Astrocyte of the cerebellum (primary cell): ENCODE results near the gene TEC.
"Not testable (repeated sequence)": the region's sequence is repeated elsewhere in the genome, so short reads cannot be mapped to it uniquely, and the experiment has no call there.

Experiments used
- DNase-seq: peaks from one replicate; pipeline ENCODE4 v3.0.0-alpha.2; 2011; ENCODE audit warnings: low read depth
- H3K4me3 ChIP-seq: 2 replicates; pipeline ENCODE4 v1.5.1; 2011; ENCODE audit warnings: mild to moderate bottlenecking, low read depth, low read length, moderate library complexity
- CTCF ChIP-seq: IDR thresholded peaks from 2 replicates; pipeline ENCODE4 v1.5.1; 2012; ENCODE audit warnings: low read length, low read depth, moderate library complexity, mild to moderate bottlenecking; ENCODE audit errors: missing control alignments
- in situ Hi-C: cut with HindIII; loops from 2 replicates; pipeline ENCODE4 v1.10.0; 2017; ENCODE audit warnings: low sequenced_read_pairs

Gene TEC

GRCh38 chr4:48224606-48225005 lies 45.0 kb downstream of the TEC start:
- in situ Hi-C loops = no loop called here
- no peak for DNase-seq
- no peak for TF ChIP-seq CTCF
- no peak overlapping the region for H3K4me3 ChIP-seq

- in situ Hi-C loops = no loop called here
- no peak for TF ChIP-seq CTCF
- DNase-seq = no peak
- no peak overlapping the region for H3K4me3 ChIP-seq
Observed at GRCh38 chr4:48223633-48224295, 45.9 kb downstream of the TEC start.

GRCh38 chr4:48222491-48222890 lies 47.1 kb downstream of the TEC start:
- TF ChIP-seq CTCF = no peak
- no peak overlapping the region for H3K4me3 ChIP-seq
- no peak for DNase-seq
- in situ Hi-C loops = no loop called here

- DNase-seq, H3K4me3 ChIP-seq, in situ Hi-C loops: not testable (repeated sequence)
Observed at GRCh38 chr4:48219430-48219829, 50.2 kb downstream of the TEC start.

- DNase-seq = no peak
- no peak for TF ChIP-seq CTCF
- H3K4me3 ChIP-seq = no peak overlapping the region
- in situ Hi-C loops = no loop called here
Observed at GRCh38 chr4:48216563-48216962, 53.1 kb downstream of the TEC start.

- TF ChIP-seq CTCF = no peak
- in situ Hi-C loops = no loop called here
- no peak for DNase-seq
- H3K4me3 ChIP-seq = no peak overlapping the region
Observed at GRCh38 chr4:48215977-48216376, 53.7 kb downstream of the TEC start.

GRCh38 chr4:48212165-48212564 lies 57.5 kb downstream of the TEC start:
- no peak for DNase-seq
- in situ Hi-C loops = no loop called here
- TF ChIP-seq CTCF = no peak
- no peak overlapping the region for H3K4me3 ChIP-seq
